B cell (primary cell): ENCODE results near the gene CAPN15. TPM values are rescaled to one million over a fixed set of nuclear protein-coding genes. Genes with fewer than 3 reads are reported as not detected.

ENCODE experiments used
- ATAC-seq: fragments of 200-7000 bp; cut with Tn5 transposase; one replicate; pipeline ENCODE4 v1.10.0; 2021; ENCODE audit warnings: low read depth, mild to moderate bottlenecking, moderate number of reproducible peaks, moderate library complexity
- CTCF ChIA-PET: fragments of 350-600 bp; sonication (Branson Sonifier 250); formaldehyde crosslinking; loops from one replicate; lab custom pipeline; 2021; ENCODE audit warnings: antibody characterized with exemption, inconsistent platforms; lab: Charles Lee
- POLR2A ChIA-PET: fragments of 350-600 bp; sonication (Branson Sonifier 250); formaldehyde crosslinking; loops from one replicate; lab custom pipeline; 2021; ENCODE audit warnings: antibody characterized with exemption; lab: Charles Lee
- DNase-seq: peaks from one replicate; pipeline ENCODE4 v3.0.0; 2013
- H2AFZ ChIP-seq: 2 replicates; pipeline ENCODE4 v1.6.1; 2012; ENCODE audit warnings: mild to moderate bottlenecking, low read depth, low read length; ENCODE audit not compliant: insufficient read depth, poor library complexity, severe bottlenecking
- H3K27ac ChIP-seq, 2 donors: 1 replicate in 1 of 2; 2 replicates in 1 of 2; pipeline ENCODE4 v1.5.1; 2012 to 2013; ENCODE audit warnings: low read length in 2 of 2, mild to moderate bottlenecking in 2 of 2, moderate library complexity in 1 of 2
- H3K27me3 ChIP-seq, 4 experiments: fragments of 200-600 bp in 1 of 4; sonication (generic) in 1 of 4; replicated peaks in 1 of 4; 1 replicate in 2 of 4; 2 replicates in 2 of 4; pipeline versions ENCODE4 v1.6.1 to v1.7.0; 2013 to 2016; ENCODE audit warnings: low read length in 3 of 4, mild to moderate bottlenecking in 2 of 4, mixed read lengths in 1 of 4, moderate library complexity in 1 of 4; ENCODE audit not compliant: insufficient read depth in 4 of 4, control insufficient read depth in 3 of 4; ENCODE audit errors: control extremely low read depth in 1 of 4
- H3K36me3 ChIP-seq, 2 experiments: replicated peaks in 1 of 2; 1 replicate in 1 of 2; 2 replicates in 1 of 2; pipeline versions ENCODE4 v1.6.1 to v1.7.1; 2013; ENCODE audit warnings: low read length in 1 of 2; ENCODE audit not compliant: insufficient read depth in 2 of 2, control insufficient read depth in 1 of 2; ENCODE audit errors: control extremely low read depth in 1 of 2, extremely low read depth in 1 of 2
- H3K4me1 ChIP-seq, 2 donors: fragments of 200-600 bp in 1 of 2; sonication (generic) in 1 of 2; 1 replicate in 1 of 2; 2 replicates in 1 of 2; pipeline versions ENCODE4 v1.5.1 to v1.6.1; 2013 to 2017; ENCODE audit warnings: low read length in 2 of 2; ENCODE audit not compliant: control insufficient read depth in 2 of 2, insufficient read depth in 2 of 2
- H3K4me2 ChIP-seq: replicated peaks from 2 replicates; pipeline ENCODE3; 2012; ENCODE audit warnings: mild to moderate bottlenecking, low read depth, low read length; ENCODE audit not compliant: poor library complexity, severe bottlenecking
- H3K4me3 ChIP-seq, 5 experiments: fragments of 200-600 bp in 1 of 5; sonication (generic) in 1 of 5; 1 replicate in 3 of 5; 2 replicates in 2 of 5; pipeline versions ENCODE4 v1.5.1 to v1.7.0; 2011 to 2016; ENCODE audit warnings: low read length in 4 of 5, mild to moderate bottlenecking in 4 of 5, low read depth in 2 of 5, control low read depth in 1 of 5, moderate library complexity in 1 of 5; ENCODE audit not compliant: insufficient read depth in 1 of 5; ENCODE audit errors: control extremely low read depth in 1 of 5, extremely low read depth in 1 of 5
- H3K79me2 ChIP-seq: fragments of 200-600 bp; sonication (generic); one replicate; pipeline ENCODE4 v1.6.0; 2016; ENCODE audit warnings: low read length; ENCODE audit not compliant: control insufficient read depth, insufficient read depth
- H3K9ac ChIP-seq: fragments of 200-600 bp; sonication (generic); 2 replicates; pipeline ENCODE4 v1.6.1; 2017; ENCODE audit warnings: mild to moderate bottlenecking, low read length, moderate library complexity
- H3K9me3 ChIP-seq, 3 donors: one replicate each; pipeline versions ENCODE4 v1.6.1 to v1.7.1; 2013; ENCODE audit warnings: low read length in 2 of 3; ENCODE audit not compliant: control insufficient read depth in 2 of 3, insufficient read depth in 1 of 3; ENCODE audit errors: control extremely low read depth in 1 of 3
- H4K20me1 ChIP-seq: 2 replicates; pipeline ENCODE4 v1.6.0; 2012; ENCODE audit warnings: mild to moderate bottlenecking, low read length; ENCODE audit not compliant: insufficient read depth, control insufficient read depth, poor library complexity, severe bottlenecking
- H3K27ac Mint-ChIP-seq: one replicate; pipeline ENCODE4 v1.8.0; 2021; ENCODE audit warnings: mixed read lengths
- H3K27me3 Mint-ChIP-seq: one replicate; pipeline ENCODE4 v1.8.0; 2021; ENCODE audit warnings: mixed read lengths
- H3K4me1 Mint-ChIP-seq: one replicate; pipeline ENCODE4 v1.8.0; 2021; ENCODE audit warnings: mixed read lengths
- H3K4me3 Mint-ChIP-seq: one replicate; pipeline ENCODE4 v1.8.0; 2021; ENCODE audit warnings: mixed read lengths
- H3K9me3 Mint-ChIP-seq: one replicate; pipeline ENCODE4 v1.8.0; 2022; ENCODE audit warnings: mixed read lengths; ENCODE audit not compliant: insufficient read depth
- CTCF ChIP-seq: fragments of 200-600 bp; IDR thresholded peaks from one replicate; pipeline ENCODE4 v1.8.0; 2022; ENCODE audit warnings: antibody characterized with exemption, mild to moderate bottlenecking
- EZH2 ChIP-seq: IDR thresholded peaks from 2 replicates; pipeline ENCODE4 v1.6.1; 2012; ENCODE audit warnings: borderline replicate concordance, low read depth, mild to moderate bottlenecking, moderate library complexity, low read length; ENCODE audit not compliant: insufficient read depth, poor library complexity, severe bottlenecking
- WGBS: methylation state at CpG from one replicate; pipeline ENCODE4 v1.1.5; 2013; ENCODE audit warnings: missing lambda C conversion rate; ENCODE audit not compliant: insufficient coverage; 5-methylcytosine and 5-hydroxymethylcytosine counted together
- intact Hi-C: fragments of 100-400 bp; cut with micrococcal nuclease; formaldehyde crosslinking; loops from one replicate; pipeline ENCODE4 v1.10.0; 2022
- polyA plus RNA-seq: library from polyadenylated mRNA; depleted of rRNA; stranded (reverse); fragments of >200 nt; gene quantifications from 2 replicates; pipeline ENCODE4 v1.2.3, GENCODE V29; 2012
- total RNA-seq, 2 donors: library from RNA; stranded (reverse); fragments of 120-200 nt in 1 of 2; gene quantifications; 1 replicate in 1 of 2; 2 replicates in 1 of 2; pipeline versions ENCODE4 v1.2.3 to v1.2.4, GENCODE V29; 2013 to 2022

CAPN15 gene
- total and polyA plus RNA-seq, 2 donors (not counting 1 experiment from before 2014, with no cell fraction given), result 67.2 to 77.2 TPM

GRCh38 chr16:556474-557173, 29.1 kb downstream of the CAPN15 start:
- Histone ChIP-seq H2AFZ (no peak overlapping the region), H3K27me3 (peaks cover 0 to 29% (median 9%) of the 10 kb centered on the region in 4 experiments), H3K4me2 (no peak overlapping the region), H3K27ac (no peak overlapping the region), H3K9me3 (peaks cover 0 to 7% (median 0%) of the 10 kb centered on the region in 3 donors), H3K79me2 (no peaks in the 10 kb centered on the region), H3K36me3 (peaks cover 0 to 4% of the 10 kb centered on the region in 2 experiments), H4K20me1 (no peaks in the 10 kb centered on the region), H3K4me1 (peaks cover 3 to 6% of the 10 kb centered on the region in 2 donors), H3K4me3 (no peak overlapping the region), H3K9ac (no peak overlapping the region)
- DNase-seq, result no peak
- TF ChIP-seq EZH2, result no peak
- no peak overlapping the region for H3K27ac Mint-ChIP-seq
- WGBS, result 92% methylated on average over 31 of the region's 32 CpGs
- H3K27me3 Mint-ChIP-seq, result peaks cover 4% of the 10 kb centered on the region
- intact Hi-C loops, result no loop called here
- H3K4me1 Mint-ChIP-seq, result no peaks in the 10 kb centered on the region
- no peaks in the 10 kb centered on the region for H3K9me3 Mint-ChIP-seq
- ChIA-PET POLR2A (no interaction called here), CTCF (no interaction called here)
- no peak overlapping the region for H3K4me3 Mint-ChIP-seq
- no peak for ATAC-seq

- ATAC-seq, result no peak
- POLR2A ChIA-PET, result no interaction called here
- no peaks in the 10 kb centered on the region for H3K9me3 Mint-ChIP-seq
- Histone ChIP-seq H3K27ac (no peak overlapping the region), H3K9me3 (peaks cover 0 to 7% (median 0%) of the 10 kb centered on the region in 3 donors), H4K20me1 (no peaks in the 10 kb centered on the region), H3K4me2 (no peak overlapping the region), H3K79me2 (no peaks in the 10 kb centered on the region), H3K4me1 (peaks cover 3 to 6% of the 10 kb centered on the region in 2 donors), H3K4me3 (no peak overlapping the region), H3K27me3 (peaks cover 0 to 34% (median 10%) of the 10 kb centered on the region in 4 experiments), H3K36me3 (peaks cover 0 to 2% of the 10 kb centered on the region in 2 experiments), H3K9ac (no peak overlapping the region), H2AFZ (no peak overlapping the region)
- no peak for DNase-seq
- peaks cover 10% of the 10 kb centered on the region for H3K27me3 Mint-ChIP-seq
- H3K27ac Mint-ChIP-seq, result no peak overlapping the region
- peaks cover 2% of the 10 kb centered on the region for H3K4me1 Mint-ChIP-seq
- intact Hi-C loops, result no loop called here
- 67% methylated on average over 23 of the region's 23 CpGs for WGBS
- CTCF ChIA-PET, result no interaction called here
- no peak for TF ChIP-seq CTCF
- no peak for TF ChIP-seq EZH2
- no peak overlapping the region for H3K4me3 Mint-ChIP-seq
Measured at GRCh38 chr16:557463-558297, 30.2 kb downstream of the CAPN15 start.
